OCI-LY7 (cell line): Measurements from ENCODE around the gene AGRN. TPM values are rescaled to one million over a fixed set of nuclear protein-coding genes. Genes with fewer than 3 reads are reported as not detected.

Experiments
- BruUV-seq: library from RNA; stranded (reverse); fragments of 400-500 nt; replicated peaks from 2 replicates; lab custom pipeline; 2021; lab: Mats Ljungman, UMichigan
- CTCF ChIA-PET: fragments of 300-600 bp; sonication (Branson Sonifier 250); formaldehyde crosslinking; loops from one replicate; lab custom pipeline; 2022; ENCODE audit warnings: antibody characterized with exemption; ENCODE audit not compliant: unreplicated experiment; lab: Charles Lee
- POLR2A ChIA-PET: fragments of 300-600 bp; sonication (Branson Sonifier 250); formaldehyde crosslinking; loops from one replicate; lab custom pipeline; 2022; ENCODE audit warnings: antibody characterized with exemption; lab: Charles Lee
- DNase-seq: peaks from one replicate; pipeline ENCODE4 v3.0.0-alpha.2; 2015; ENCODE audit warnings: low spot score
- H2AFZ ChIP-seq: fragments of 200-600 bp; sonication (generic), shearing (Covaris generic); 2 replicates; pipeline ENCODE4 v1.6.1; 2014; ENCODE audit warnings: mild to moderate bottlenecking, antibody characterized with exemption, low read length, moderate library complexity
- H3K27ac ChIP-seq: fragments of 200-600 bp; sonication (generic); 2 replicates; pipeline ENCODE4 v1.5.1; 2014; ENCODE audit warnings: mixed run types, low read depth, mild to moderate bottlenecking, moderate library complexity, low read length, inconsistent platforms; ENCODE audit not compliant: poor library complexity, severe bottlenecking
- H3K36me3 ChIP-seq: fragments of 200-600 bp; sonication (generic); 2 replicates; pipeline ENCODE4 v1.6.1; 2014; ENCODE audit warnings: mild to moderate bottlenecking, antibody characterized with exemption, low read length, moderate library complexity, mixed read lengths; ENCODE audit not compliant: insufficient read depth
- H3K4me1 ChIP-seq: fragments of 200-600 bp; sonication (generic); 2 replicates; pipeline ENCODE4 v1.5.1; 2014; ENCODE audit warnings: mild to moderate bottlenecking, low read length; ENCODE audit not compliant: insufficient read depth, poor library complexity, severe bottlenecking
- H3K4me2 ChIP-seq: fragments of 200-600 bp; sonication (generic); 2 replicates; pipeline ENCODE4 v1.6.1; 2014; ENCODE audit warnings: mild to moderate bottlenecking, low read length
- H3K4me3 ChIP-seq: fragments of 200-600 bp; sonication (generic); 2 replicates; pipeline ENCODE4 v1.5.1; 2014; ENCODE audit warnings: mild to moderate bottlenecking, low read depth, low read length; ENCODE audit not compliant: poor library complexity, severe bottlenecking
- H3K79me2 ChIP-seq: fragments of 200-600 bp; sonication (generic); 2 replicates; pipeline ENCODE4 v1.6.1; 2016; ENCODE audit warnings: low read depth, mild to moderate bottlenecking, low read length, moderate library complexity, mixed read lengths; ENCODE audit not compliant: insufficient read depth
- H3K9me2 ChIP-seq: fragments of 200-600 bp; sonication (generic); 2 replicates; pipeline ENCODE4 v1.6.1; 2016; ENCODE audit warnings: mild to moderate bottlenecking, low read length, mixed read lengths; ENCODE audit not compliant: insufficient read depth
- H3K9me3 ChIP-seq: fragments of 200-600 bp; sonication (generic); 2 replicates; pipeline ENCODE4 v1.6.1; 2014; ENCODE audit warnings: mild to moderate bottlenecking, mixed run types, low read length, mixed read lengths
- H4K20me1 ChIP-seq: fragments of 200-600 bp; sonication (generic); 2 replicates; pipeline ENCODE4 v1.6.1; 2014; ENCODE audit warnings: mild to moderate bottlenecking, antibody characterized with exemption, low read length, moderate library complexity, mixed read lengths; ENCODE audit not compliant: insufficient read depth
- CTCF ChIP-seq: fragments of 200-600 bp; sonication (generic); conservative IDR thresholded peaks from 2 replicates; pipeline ENCODE4 v1.5.1; 2014; ENCODE audit warnings: mild to moderate bottlenecking, antibody characterized with exemption, low read length, moderate library complexity, mixed read lengths
- EZH2phosphoT487 ChIP-seq: fragments of 200-600 bp; sonication (generic); IDR thresholded peaks from 2 replicates; pipeline ENCODE4 v1.6.1; 2018; ENCODE audit warnings: low read depth, borderline replicate concordance, mild to moderate bottlenecking, mixed run types, antibody characterized with exemption, low read length, moderate library complexity, mixed read lengths
- intact Hi-C: fragments of 100-400 bp; cut with micrococcal nuclease; formaldehyde crosslinking; loops from one replicate; pipeline ENCODE4 v1.10.0; 2022; ENCODE audit not compliant: unreplicated experiment
- total RNA-seq, 2 experiments: library from RNA; depleted of rRNA in 1 of 2; stranded (reverse); fragments of >200 nt in 1 of 2; shearing (Covaris generic) in 1 of 2; gene quantifications; 2 replicates each; pipeline ENCODE4 v1.2.3, GENCODE V29; 2014 to 2022

The AGRN gene
- total RNA-seq, 2 experiments from 2014 or later = 2.7 to 9.1 TPM

DNA sequence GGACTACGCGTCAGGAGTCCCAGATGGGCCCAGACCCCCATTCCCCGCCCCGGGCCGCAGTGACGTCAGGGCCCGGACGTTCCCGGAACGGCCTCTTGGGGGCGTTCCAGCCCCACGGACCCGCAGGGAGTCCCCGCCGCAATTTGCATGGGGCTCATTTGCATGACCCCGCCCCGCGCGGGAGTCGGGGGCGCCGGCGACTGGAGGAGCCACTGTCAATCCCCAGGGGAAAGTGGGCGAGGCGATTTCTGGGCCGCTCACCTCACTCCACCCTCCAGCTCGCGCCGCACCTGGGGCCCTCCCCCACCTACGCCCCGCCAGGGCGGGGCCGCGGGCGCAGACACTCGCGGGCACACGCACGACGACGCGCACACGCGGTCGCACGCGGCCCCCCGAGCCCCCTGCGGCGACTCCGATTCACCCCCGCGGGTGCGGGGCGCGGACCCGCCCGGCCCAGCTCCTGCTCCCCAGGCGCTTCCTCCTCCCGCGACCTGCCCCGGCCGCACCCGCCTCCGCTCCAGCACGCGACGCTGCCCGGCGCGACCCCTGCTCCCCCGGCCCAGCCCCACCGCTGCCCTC, 13.2 kb downstream of the AGRN start:
- Histone ChIP-seq H3K4me2 (peak overlapping the region; percentile 60), H3K79me2 (no peaks in the 10 kb centered on the region), H4K20me1 (no peaks in the 10 kb centered on the region), H3K4me3 (peak overlapping the region; percentile 62), H3K4me1 (peaks cover 26% of the 10 kb centered on the region), H3K9me2 (no peaks in the 10 kb centered on the region), H3K36me3 (no peaks in the 10 kb centered on the region), H3K27ac (no peak overlapping the region), H3K9me3 (no peaks in the 10 kb centered on the region), H2AFZ (no peak overlapping the region)
- ChIA-PET POLR2A (no interaction called here), CTCF (interaction anchor here (0.7 kb wide), 1 partner anchor 31 kb away, joined by 5 read pairs; no protein-coding TSS in a partner anchor)
- no TSS peak for BruUV-seq
- peak; percentile 97 for DNase-seq
- intact Hi-C loops = loop anchor here (1.0 to 10.0 kb wide), 7 partner anchors 14 to 274 kb away; partner anchors contain the start of genes ACAP3, B3GALT6, C1orf159 and PERM1
- TF ChIP-seq EZH2phosphoT487 (no peak), CTCF (peak; percentile 83)

- no peaks in the 10 kb centered on the region for H3K36me3 ChIP-seq
- H4K20me1 ChIP-seq = no peaks in the 10 kb centered on the region
- intact Hi-C loops = loop anchor here (1.0 to 10.0 kb wide), 7 partner anchors 15 to 273 kb away; partner anchors contain the start of genes ACAP3, B3GALT6, C1orf159 and PERM1
- no peak overlapping the region for H3K27ac ChIP-seq
- BruUV-seq = no TSS peak
- no peak for DNase-seq
- no peaks in the 10 kb centered on the region for H3K9me2 ChIP-seq
- ChIA-PET POLR2A (no interaction called here), CTCF (no interaction called here)
- no peaks in the 10 kb centered on the region for H3K79me2 ChIP-seq
- H2AFZ ChIP-seq = no peak overlapping the region
- peaks cover 28% of the 10 kb centered on the region for H3K4me1 ChIP-seq
- no peak overlapping the region for H3K4me3 ChIP-seq
- H3K9me3 ChIP-seq = no peaks in the 10 kb centered on the region
- TF ChIP-seq EZH2phosphoT487 (no peak), CTCF (no peak)
- H3K4me2 ChIP-seq = peak overlapping the region; percentile 60; the same call in 1 of the 2 replicates
These were observed 14.0 kb downstream of the AGRN start for GRCh38 chr1:1033731-1034438.

DNA sequence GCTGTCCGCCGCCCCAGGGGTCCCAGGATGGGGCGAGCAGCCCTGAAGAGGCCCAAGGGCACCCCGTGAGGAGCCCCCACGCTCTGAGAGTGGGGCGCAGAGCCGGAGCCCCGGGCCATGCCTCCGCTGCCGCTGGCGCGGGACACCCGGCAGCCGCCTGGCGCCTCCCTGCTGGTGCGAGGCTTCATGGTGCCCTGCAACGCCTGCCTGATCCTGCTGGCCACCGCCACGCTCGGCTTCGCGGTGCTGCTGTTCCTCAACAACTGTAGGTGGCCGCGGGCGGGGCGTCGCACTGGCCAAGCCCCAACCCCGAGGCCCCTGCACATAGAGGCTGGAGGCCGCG, 14.5 kb downstream of the AGRN start:
- no peaks in the 10 kb centered on the region for H3K79me2 ChIP-seq
- H3K36me3 ChIP-seq = no peaks in the 10 kb centered on the region
- no peak overlapping the region for H3K4me3 ChIP-seq
- H3K27ac ChIP-seq = no peak overlapping the region
- TF ChIP-seq EZH2phosphoT487 (no peak), CTCF (no peak)
- no peaks in the 10 kb centered on the region for H3K9me3 ChIP-seq
- peaks cover 30% of the 10 kb centered on the region for H3K4me1 ChIP-seq
- BruUV-seq = no TSS peak
- CTCF ChIA-PET = no interaction called here
- intact Hi-C loops = loop anchor here (5.0 to 10.0 kb wide), 3 partner anchors 50 to 273 kb away; partner anchors contain the start of genes ACAP3, B3GALT6, PERM1 and PUSL1
- H4K20me1 ChIP-seq = no peaks in the 10 kb centered on the region
- no peak for DNase-seq
- POLR2A ChIA-PET = no interaction called here
- no peak overlapping the region for H3K4me2 ChIP-seq
- H2AFZ ChIP-seq = no peak overlapping the region
- H3K9me2 ChIP-seq = no peaks in the 10 kb centered on the region
